CD4-positive, alpha-beta T cell (primary cell): ENCODE data around the gene ZNF91. TPM values are rescaled to one million over a fixed set of nuclear protein-coding genes. Genes with fewer than 3 reads are reported as not detected.

Experiments
- ATAC-seq: fragments of 200-7000 bp; cut with Tn5 transposase; one replicate; pipeline ENCODE4 v1.10.0; 2022; ENCODE audit warnings: mild to moderate bottlenecking; ENCODE audit not compliant: poor library complexity
- CTCF ChIA-PET: fragments of 350-600 bp; sonication (Branson Sonifier 250); formaldehyde crosslinking; loops from one replicate; lab custom pipeline; 2021; ENCODE audit warnings: antibody characterized with exemption, inconsistent platforms; lab: Charles Lee
- POLR2A ChIA-PET: fragments of 350-600 bp; sonication (Branson Sonifier 250); formaldehyde crosslinking; loops from one replicate; lab custom pipeline; 2021; ENCODE audit warnings: antibody characterized with exemption, inconsistent platforms; lab: Charles Lee
- DNase-seq, 14 experiments: peaks; one replicate each; pipeline ENCODE4 v3.0.0-alpha.2; 2013 to 2020; ENCODE audit warnings: mixed read lengths in 2 of 14
- H3K27ac ChIP-seq, 2 donors: one replicate each; pipeline versions ENCODE4 v1.5.1 to v1.7.0; 2013; ENCODE audit warnings: low read length in 2 of 2, low read depth in 1 of 2, mild to moderate bottlenecking in 1 of 2
- H3K27me3 ChIP-seq, 2 experiments: 1 replicate in 1 of 2; 2 replicates in 1 of 2; pipeline versions ENCODE4 v1.6.1 to v1.7.0; 2013; ENCODE audit warnings: low read length in 2 of 2, control low read depth in 1 of 2, mild to moderate bottlenecking in 1 of 2, moderate library complexity in 1 of 2; ENCODE audit not compliant: insufficient read depth in 2 of 2, control insufficient read depth in 1 of 2
- H3K36me3 ChIP-seq: one replicate; pipeline ENCODE4 v1.6.1; 2013; ENCODE audit warnings: low read length, control low read depth; ENCODE audit not compliant: insufficient read depth
- H3K4me1 ChIP-seq: one replicate; pipeline ENCODE4 v1.6.1; 2013; ENCODE audit warnings: low read length, control low read depth; ENCODE audit not compliant: insufficient read depth
- H3K4me3 ChIP-seq: one replicate; pipeline ENCODE4 v1.5.1; 2013; ENCODE audit warnings: mild to moderate bottlenecking, low read length, moderate library complexity
- H3K9me3 ChIP-seq, 2 experiments: 1 replicate in 1 of 2; 2 replicates in 1 of 2; pipeline versions ENCODE4 v1.6.1 to v1.7.0; 2013; ENCODE audit warnings: low read length in 2 of 2, mild to moderate bottlenecking in 2 of 2, control low read depth in 1 of 2, moderate library complexity in 1 of 2; ENCODE audit not compliant: control insufficient read depth in 1 of 2, insufficient read depth in 1 of 2
- H3K27ac Mint-ChIP-seq: one replicate; pipeline ENCODE4 v1.8.0; 2020; ENCODE audit warnings: mixed read lengths
- H3K27me3 Mint-ChIP-seq: one replicate; pipeline ENCODE4 v1.8.0; 2021; ENCODE audit warnings: mixed read lengths
- H3K36me3 Mint-ChIP-seq: one replicate; pipeline ENCODE4 v1.8.0; 2021; ENCODE audit warnings: low read depth, mixed read lengths
- H3K4me1 Mint-ChIP-seq: one replicate; pipeline ENCODE4 v1.8.0; 2021; ENCODE audit warnings: low read depth, mixed read lengths
- H3K4me3 Mint-ChIP-seq: one replicate; pipeline ENCODE4 v1.8.0; 2020; ENCODE audit warnings: mild to moderate bottlenecking, mixed read lengths
- H3K9me3 Mint-ChIP-seq: one replicate; pipeline ENCODE4 v1.8.0; 2020; ENCODE audit warnings: mixed read lengths
- intact Hi-C, 2 experiments: fragments of 100-400 bp; cut with DNase I in 1 of 2; cut with micrococcal nuclease in 1 of 2; formaldehyde crosslinking; loops; one replicate each; pipeline versions ENCODE4 v1.15.1 to v1.9.0; 2023 to 2025; cut with DNase I, micrococcal nuclease
- total RNA-seq, 174 experiments: library from RNA in 2 of 174; stranded (reverse) in 2 of 174; gene quantifications; one replicate each; pipeline ENCODE4 v1.2.3 and lab custom pipeline; 2021 to 2026
- TF ChIP-seq, protein P1 (sequence below): fragments of 200-600 bp; IDR thresholded peaks from one replicate; pipeline ENCODE4 v1.8.0; 2022; ENCODE audit warnings: antibody characterized with exemption, mild to moderate bottlenecking

The ZNF91 gene
- total RNA-seq, 2 experiments from 2014 or later: 95.5 to 99.3 TPM

DNA sequence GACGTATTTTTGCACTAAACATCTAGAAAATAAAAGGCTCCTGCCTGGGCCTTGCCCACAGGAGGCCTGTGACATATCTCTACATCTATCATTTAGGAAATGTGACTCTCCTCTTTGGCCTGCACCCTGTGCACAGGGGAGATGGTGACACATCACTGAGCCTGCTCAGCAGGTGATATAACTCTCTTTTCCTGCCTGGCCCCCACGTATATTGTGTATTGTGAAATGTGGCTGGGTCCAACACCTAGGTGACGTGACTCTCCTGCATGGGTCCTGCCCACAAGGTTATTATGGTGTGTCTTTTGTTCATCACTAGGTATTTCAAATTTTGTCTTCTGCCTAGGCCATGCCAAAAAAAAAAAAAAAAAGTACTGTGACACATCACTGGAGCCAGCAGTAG is 83.7 kb downstream of the ZNF91 start:
- ChIA-PET POLR2A (no interaction called here), CTCF (no interaction called here)
- Histone ChIP-seq H3K27ac (no peak overlapping the region), H3K27me3 (no peaks in the 10 kb centered on the region), H3K4me1 (no peaks in the 10 kb centered on the region), H3K9me3 (no peaks in the 10 kb centered on the region), H3K4me3 (no peak overlapping the region), H3K36me3 (no peaks in the 10 kb centered on the region)
- H3K9me3 Mint-ChIP-seq: peaks cover 8% of the 10 kb centered on the region
- no peaks in the 10 kb centered on the region for H3K36me3 Mint-ChIP-seq
- DNase-seq (no peak), ATAC-seq (no peak)
- no peaks in the 10 kb centered on the region for H3K4me1 Mint-ChIP-seq
- H3K27me3 Mint-ChIP-seq: no peaks in the 10 kb centered on the region
- H3K4me3 Mint-ChIP-seq: no peak overlapping the region
- TF ChIP-seq, protein P1, sequence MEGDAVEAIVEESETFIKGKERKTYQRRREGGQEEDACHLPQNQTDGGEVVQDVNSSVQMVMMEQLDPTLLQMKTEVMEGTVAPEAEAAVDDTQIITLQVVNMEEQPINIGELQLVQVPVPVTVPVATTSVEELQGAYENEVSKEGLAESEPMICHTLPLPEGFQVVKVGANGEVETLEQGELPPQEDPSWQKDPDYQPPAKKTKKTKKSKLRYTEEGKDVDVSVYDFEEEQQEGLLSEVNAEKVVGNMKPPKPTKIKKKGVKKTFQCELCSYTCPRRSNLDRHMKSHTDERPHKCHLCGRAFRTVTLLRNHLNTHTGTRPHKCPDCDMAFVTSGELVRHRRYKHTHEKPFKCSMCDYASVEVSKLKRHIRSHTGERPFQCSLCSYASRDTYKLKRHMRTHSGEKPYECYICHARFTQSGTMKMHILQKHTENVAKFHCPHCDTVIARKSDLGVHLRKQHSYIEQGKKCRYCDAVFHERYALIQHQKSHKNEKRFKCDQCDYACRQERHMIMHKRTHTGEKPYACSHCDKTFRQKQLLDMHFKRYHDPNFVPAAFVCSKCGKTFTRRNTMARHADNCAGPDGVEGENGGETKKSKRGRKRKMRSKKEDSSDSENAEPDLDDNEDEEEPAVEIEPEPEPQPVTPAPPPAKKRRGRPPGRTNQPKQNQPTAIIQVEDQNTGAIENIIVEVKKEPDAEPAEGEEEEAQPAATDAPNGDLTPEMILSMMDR: no peak
- H3K27ac Mint-ChIP-seq: no peak overlapping the region
- intact Hi-C loops: no loop called here

DNA sequence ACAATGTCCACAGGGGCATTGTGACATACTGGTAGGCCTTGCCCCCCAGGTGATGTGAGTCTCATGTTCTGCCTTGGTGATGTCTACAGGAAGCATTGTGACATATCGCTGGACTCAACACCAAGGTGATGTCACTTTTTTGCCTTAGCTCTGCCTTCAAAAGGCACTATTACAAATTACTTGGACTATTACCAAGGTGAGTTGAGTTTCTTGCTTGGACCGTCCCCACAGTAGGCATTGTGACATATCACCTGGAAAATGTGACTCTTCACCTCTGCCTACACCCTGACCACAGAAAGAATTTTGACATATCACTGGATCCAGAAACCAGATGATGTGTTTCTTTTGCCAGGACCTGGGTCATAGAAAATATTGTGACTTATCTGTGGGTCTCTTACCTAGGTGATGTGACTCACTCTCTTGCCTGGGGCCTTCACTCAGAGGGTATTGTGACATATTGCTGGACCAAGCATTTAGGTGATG is 84.5 kb downstream of the ZNF91 start:
- TF ChIP-seq, protein P1: no peak
- Mint-ChIP-seq H3K9me3 (peaks cover 8% of the 10 kb centered on the region), H3K4me3 (no peak overlapping the region), H3K36me3 (no peaks in the 10 kb centered on the region), H3K4me1 (no peaks in the 10 kb centered on the region), H3K27ac (no peak overlapping the region), H3K27me3 (no peaks in the 10 kb centered on the region)
- H3K36me3 ChIP-seq: no peaks in the 10 kb centered on the region
- CTCF ChIA-PET: no interaction called here
- H3K27ac ChIP-seq: no peak overlapping the region
- no peaks in the 10 kb centered on the region for H3K27me3 ChIP-seq
- DNase-seq: no peak
- no peak for ATAC-seq
- no peaks in the 10 kb centered on the region for H3K4me1 ChIP-seq
- no peaks in the 10 kb centered on the region for H3K9me3 ChIP-seq
- POLR2A ChIA-PET: no interaction called here
- intact Hi-C loops: no loop called here
- no peak overlapping the region for H3K4me3 ChIP-seq

DNA sequence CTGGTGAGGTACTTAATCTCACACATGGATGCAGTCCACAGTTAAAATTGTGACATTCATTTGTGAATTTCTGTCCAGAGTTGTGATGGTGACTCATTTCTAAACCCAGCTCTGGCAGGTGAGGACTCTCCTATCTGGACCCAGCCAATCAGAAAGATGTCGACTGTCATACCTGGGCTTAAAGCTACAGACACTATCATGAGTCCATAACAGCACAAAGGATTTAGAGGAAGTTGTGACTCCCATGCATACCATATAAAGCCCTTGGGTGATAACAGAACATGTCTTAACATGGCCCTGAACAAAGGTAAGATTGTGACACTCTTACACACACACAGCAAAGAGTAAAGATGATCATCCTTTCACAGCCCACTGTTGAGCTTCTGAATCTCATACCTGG is 85.3 kb downstream of the ZNF91 start:
- CTCF ChIA-PET: no interaction called here
- Mint-ChIP-seq H3K4me1 (no peaks in the 10 kb centered on the region), H3K9me3 (peaks cover 5% of the 10 kb centered on the region)

More for the DNA sequence above, 85.3 kb downstream of the ZNF91 start:
- Histone ChIP-seq H3K36me3 (no peaks in the 10 kb centered on the region), H3K9me3 (no peaks in the 10 kb centered on the region), H3K4me1 (no peaks in the 10 kb centered on the region), H3K4me3 (no peak overlapping the region), H3K27ac (no peak overlapping the region), H3K27me3 (no peaks in the 10 kb centered on the region)
- intact Hi-C loops: loop anchor here in 1 of 2 experiments (5.0 kb wide), 1 partner anchor 493 kb away; no protein-coding TSS in a partner anchor
- no peak overlapping the region for H3K4me3 Mint-ChIP-seq
- POLR2A ChIA-PET: no interaction called here
- H3K36me3 Mint-ChIP-seq: no peaks in the 10 kb centered on the region
- no peaks in the 10 kb centered on the region for H3K27me3 Mint-ChIP-seq
- H3K27ac Mint-ChIP-seq: no peak overlapping the region
- DNase-seq: no peak
- TF ChIP-seq, protein P1: no peak
- ATAC-seq: no peak
